ENCODE data around the gene IFI30.
"Not testable (repeated sequence)": the region's sequence is repeated elsewhere in the genome, so short reads cannot be mapped to it uniquely, and the experiment has no call there.

The IFI30 gene

GRCh38 chr19:18153556-18154134 is 20.0 kb upstream of the IFI30 start:
- Histone ChIP-seq H3K27me3 (ENCODE audit: insufficient read depth, low read length) (no peaks in the 10 kb centered on the region), H3K9me3 (ENCODE audit: insufficient read depth, low read depth, low read length) (no peaks in the 10 kb centered on the region), H3K4me3 (ENCODE audit: low read length) (peak overlapping the region; percentile 76), H3K27ac (ENCODE audit: low read length) (no peak overlapping the region), H3K36me3 (ENCODE audit: insufficient read depth, low read depth, low read length) (peaks cover 10% of the 10 kb centered on the region; the same call in 1 of the 2 replicates), H3K9ac (ENCODE audit: low read depth, low read length) (peak overlapping the region; percentile 92), H3K4me1 (ENCODE audit: insufficient read depth, low read length) (peaks cover 3% of the 10 kb centered on the region; the same call in 1 of the 2 replicates)

DNA sequence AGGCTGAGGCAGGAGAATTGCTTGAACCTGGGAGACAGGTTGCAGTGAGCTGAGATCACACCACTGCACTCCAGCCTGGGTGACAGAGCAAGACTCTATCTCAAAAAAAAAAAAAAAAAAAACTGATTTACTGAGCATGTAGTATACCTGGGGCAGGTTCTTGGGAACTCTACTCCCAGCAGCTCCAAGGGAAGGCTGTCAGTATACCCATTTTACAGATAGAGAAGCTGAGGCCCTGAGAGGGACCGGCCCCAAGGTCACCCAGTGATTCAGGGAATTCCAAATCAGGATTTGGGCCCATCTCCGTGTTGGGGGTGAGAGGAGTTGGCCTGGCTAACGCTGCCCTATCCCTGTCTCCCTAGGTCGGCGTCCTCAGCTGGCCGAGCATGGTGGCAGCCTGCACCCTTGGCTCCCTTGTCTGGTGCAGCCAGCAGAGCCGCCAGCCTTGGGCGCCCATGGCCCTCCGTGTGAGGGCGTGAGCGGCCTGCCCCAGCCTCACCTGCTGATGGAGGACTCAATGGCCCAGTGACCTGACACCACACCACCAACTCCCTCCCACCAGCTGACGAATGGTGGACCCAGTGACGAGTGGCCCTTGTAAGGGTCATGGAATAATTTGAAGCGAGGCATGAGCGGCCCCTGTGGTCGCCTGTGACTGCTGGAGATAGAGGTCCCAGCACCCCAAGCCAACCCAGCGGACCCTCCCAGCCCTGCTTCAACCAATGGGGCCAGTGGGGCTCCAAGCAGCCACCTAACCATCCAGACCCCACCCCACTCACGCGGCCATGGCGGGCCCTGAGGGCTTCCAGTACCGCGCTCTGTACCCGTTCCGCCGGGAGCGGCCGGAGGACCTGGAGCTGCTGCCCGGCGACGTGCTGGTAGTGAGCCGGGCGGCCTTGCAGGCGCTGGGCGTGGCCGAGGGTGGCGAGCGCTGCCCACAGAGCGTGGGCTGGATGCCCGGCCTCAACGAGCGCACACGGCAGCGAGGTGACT is 18.2 kb upstream of the IFI30 start:
- Histone ChIP-seq H3K4me1 (ENCODE audit: insufficient read depth, low read length) (peaks cover 3% of the 10 kb centered on the region; the same call in 1 of the 2 replicates), H3K36me3 (ENCODE audit: insufficient read depth, low read depth, low read length) (peaks cover 10% of the 10 kb centered on the region; the same call in 1 of the 2 replicates), H3K9me3 (ENCODE audit: insufficient read depth, low read depth, low read length) (no peaks in the 10 kb centered on the region), H3K27ac (ENCODE audit: low read length) (no peak overlapping the region), H3K27me3 (ENCODE audit: insufficient read depth, low read length) (no peaks in the 10 kb centered on the region), H3K4me3 (ENCODE audit: low read length) (no peak overlapping the region), H3K9ac (ENCODE audit: low read depth, low read length) (no peak overlapping the region)

DNA sequence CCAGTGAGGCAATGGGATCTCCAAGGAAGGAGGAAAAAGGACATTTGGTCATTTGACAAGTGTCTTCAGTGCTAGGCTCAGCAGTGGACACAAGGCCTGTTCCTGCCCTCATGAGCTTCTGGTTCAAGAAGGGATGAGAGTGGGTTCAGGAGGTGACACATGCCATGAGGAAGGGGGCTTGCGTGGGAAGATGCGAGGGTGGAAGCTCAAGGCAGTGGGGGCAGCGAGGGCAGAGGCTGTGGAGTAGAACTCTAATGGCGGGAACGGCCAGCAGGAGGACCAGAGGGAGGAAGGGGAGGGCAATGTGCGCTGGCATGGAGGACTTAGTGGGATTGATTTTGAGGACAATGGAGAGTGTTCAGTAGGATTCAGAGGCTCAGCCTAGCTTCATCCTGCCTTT is 17.3 kb upstream of the IFI30 start:
- Histone ChIP-seq H3K36me3 (ENCODE audit: insufficient read depth, low read depth, low read length) (peaks cover 10% of the 10 kb centered on the region; the same call in 1 of the 2 replicates), H3K9me3 (ENCODE audit: insufficient read depth, low read depth, low read length) (no peaks in the 10 kb centered on the region), H3K27me3 (ENCODE audit: insufficient read depth, low read length) (no peaks in the 10 kb centered on the region), H3K4me1 (ENCODE audit: insufficient read depth, low read length) (peaks cover 3% of the 10 kb centered on the region; the same call in 1 of the 2 replicates), H3K27ac (ENCODE audit: low read length) (no peak overlapping the region), H3K9ac (ENCODE audit: low read depth, low read length) (no peak overlapping the region), H3K4me3 (ENCODE audit: low read length) (no peak overlapping the region)

DNA sequence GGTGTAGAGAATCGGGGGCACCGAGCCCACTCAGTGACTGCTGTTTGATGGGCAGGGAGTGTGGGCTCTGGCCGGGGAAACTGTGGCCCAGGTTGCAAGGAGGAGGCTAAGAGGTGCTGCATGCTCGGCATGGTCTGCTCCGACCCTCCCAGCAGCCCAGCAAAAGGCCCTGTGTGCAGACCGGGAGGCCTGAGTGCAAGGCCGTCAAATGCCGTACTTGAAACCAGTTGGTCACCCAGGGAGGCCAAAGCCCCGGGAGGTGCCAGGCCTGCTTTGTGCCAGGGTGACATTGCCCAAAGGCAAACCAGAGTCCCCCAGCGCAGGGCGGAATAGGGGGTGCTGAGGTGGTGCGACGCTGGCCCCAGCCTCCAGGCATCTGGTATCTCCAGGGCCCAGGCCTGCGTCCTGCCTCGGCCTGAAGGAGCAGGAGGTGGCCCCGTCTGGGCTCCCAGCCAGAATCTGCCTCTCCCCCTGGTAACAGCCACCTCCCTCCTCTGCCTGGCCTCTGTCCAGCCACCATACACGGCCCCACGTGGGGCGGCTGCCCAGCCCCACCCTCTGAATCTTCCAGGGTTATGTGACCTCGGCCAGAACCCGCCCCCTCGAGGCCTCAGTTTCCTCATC is 16.7 kb upstream of the IFI30 start:
- no peaks in the 10 kb centered on the region for H3K9me3 ChIP-seq (ENCODE audit: insufficient read depth, low read depth, low read length)
- H3K27me3 ChIP-seq (ENCODE audit: insufficient read depth, low read length) = no peaks in the 10 kb centered on the region
- no peak overlapping the region for H3K27ac ChIP-seq (ENCODE audit: low read length)
- peak overlapping the region; percentile 37; the same call in 1 of the 2 replicates for H3K9ac ChIP-seq (ENCODE audit: low read depth, low read length)
- H3K4me1 ChIP-seq (ENCODE audit: insufficient read depth, low read length) = peaks cover 3% of the 10 kb centered on the region; the same call in 1 of the 2 replicates
- peaks cover 15% of the 10 kb centered on the region for H3K36me3 ChIP-seq (ENCODE audit: insufficient read depth, low read depth, low read length)
- H3K4me3 ChIP-seq (ENCODE audit: low read length) = no peak overlapping the region

DNA sequence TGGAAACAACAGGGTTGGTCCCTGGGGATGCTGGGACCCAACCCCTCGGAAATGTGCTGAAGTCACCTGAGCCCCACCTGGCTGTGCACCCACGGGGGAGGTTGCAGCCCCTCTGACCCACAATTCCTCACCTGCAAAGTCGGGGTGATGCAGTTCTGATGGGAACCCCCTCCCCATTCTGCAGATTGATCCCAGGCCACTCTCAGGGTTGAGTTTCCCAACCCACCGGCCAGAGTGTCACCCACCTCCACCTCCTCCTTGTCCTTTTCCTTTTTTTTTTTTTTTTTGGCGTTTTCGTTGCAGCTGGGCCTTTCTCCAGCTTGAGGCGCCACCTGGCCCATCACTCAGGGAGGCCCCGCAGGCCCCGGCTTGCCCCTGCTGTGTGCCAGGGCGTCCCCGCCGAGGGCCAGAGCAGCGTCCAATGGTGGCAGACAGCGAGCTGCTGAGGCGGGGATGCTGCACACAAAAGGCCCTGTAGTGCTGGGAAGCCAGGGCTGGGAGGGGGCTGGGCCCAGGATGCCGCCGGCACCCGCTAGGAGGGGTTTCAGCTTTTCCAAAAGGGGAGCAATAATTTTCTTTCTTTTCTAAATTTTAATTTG is 16.0 kb upstream of the IFI30 start:
- H3K36me3 ChIP-seq (ENCODE audit: insufficient read depth, low read depth, low read length) = peaks cover 19% of the 10 kb centered on the region
- peaks cover 3% of the 10 kb centered on the region; the same call in 1 of the 2 replicates for H3K4me1 ChIP-seq (ENCODE audit: insufficient read depth, low read length)
- H3K27me3 ChIP-seq (ENCODE audit: insufficient read depth, low read length) = no peaks in the 10 kb centered on the region
- no peaks in the 10 kb centered on the region for H3K9me3 ChIP-seq (ENCODE audit: insufficient read depth, low read depth, low read length)
- H3K27ac ChIP-seq (ENCODE audit: low read length) = no peak overlapping the region
- H3K4me3 ChIP-seq (ENCODE audit: low read length) = no peak overlapping the region
- peak overlapping the region; percentile 37; the same call in 1 of the 2 replicates for H3K9ac ChIP-seq (ENCODE audit: low read depth, low read length)

DNA sequence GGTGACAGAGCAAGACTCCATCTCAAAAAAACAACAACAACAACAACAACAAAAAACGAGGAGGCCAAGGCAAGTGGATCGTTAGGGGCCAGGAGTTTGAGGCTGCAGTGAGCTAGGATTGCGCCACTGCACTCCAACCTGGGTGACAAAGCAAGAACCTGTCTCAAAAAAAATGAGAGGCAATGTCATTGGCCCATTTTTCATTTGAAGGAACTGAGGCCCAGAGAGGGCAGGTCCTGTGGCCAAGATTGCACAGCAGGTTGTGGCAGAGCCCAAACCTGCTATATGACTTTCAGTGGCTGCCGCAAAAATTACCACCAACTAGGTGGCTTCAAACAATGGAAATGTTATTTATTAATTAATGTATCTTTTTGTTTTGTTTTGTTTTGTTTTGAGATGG is 15.1 kb upstream of the IFI30 start:
- H3K4me3 ChIP-seq (ENCODE audit: low read length) = no peak overlapping the region
- no peaks in the 10 kb centered on the region for H3K9me3 ChIP-seq (ENCODE audit: insufficient read depth, low read depth, low read length)
- H3K4me1 ChIP-seq (ENCODE audit: insufficient read depth, low read length) = peaks cover 3% of the 10 kb centered on the region; the same call in 1 of the 2 replicates
- no peak overlapping the region for H3K27ac ChIP-seq (ENCODE audit: low read length)
- no peaks in the 10 kb centered on the region for H3K27me3 ChIP-seq (ENCODE audit: insufficient read depth, low read length)
- H3K9ac ChIP-seq (ENCODE audit: low read depth, low read length) = no peak overlapping the region
- peaks cover 27% of the 10 kb centered on the region for H3K36me3 ChIP-seq (ENCODE audit: insufficient read depth, low read depth, low read length)

- peaks cover 31% of the 10 kb centered on the region for H3K36me3 ChIP-seq (ENCODE audit: insufficient read depth, low read depth, low read length)
- not testable (repeated sequence) for H3K27ac ChIP-seq (ENCODE audit: low read length); H3K4me3 ChIP-seq (ENCODE audit: low read length); H3K4me1 ChIP-seq (ENCODE audit: insufficient read depth, low read length); H3K9ac ChIP-seq (ENCODE audit: low read depth, low read length); H3K9me3 ChIP-seq (ENCODE audit: insufficient read depth, low read depth, low read length); H3K27me3 ChIP-seq (ENCODE audit: insufficient read depth, low read length)
Observed at GRCh38 chr19:18159059-18159616, 14.5 kb upstream of the IFI30 start.

- H3K4me1 ChIP-seq (ENCODE audit: insufficient read depth, low read length) = no peaks in the 10 kb centered on the region
- H3K27ac ChIP-seq (ENCODE audit: low read length) = no peak overlapping the region
- no peaks in the 10 kb centered on the region for H3K9me3 ChIP-seq (ENCODE audit: insufficient read depth, low read depth, low read length)
- no peak overlapping the region for H3K4me3 ChIP-seq (ENCODE audit: low read length)
- peaks cover 35% of the 10 kb centered on the region for H3K36me3 ChIP-seq (ENCODE audit: insufficient read depth, low read depth, low read length)
- no peak overlapping the region for H3K9ac ChIP-seq (ENCODE audit: low read depth, low read length)
- no peaks in the 10 kb centered on the region for H3K27me3 ChIP-seq (ENCODE audit: insufficient read depth, low read length)
Observed at GRCh38 chr19:18159810-18160209, 13.8 kb upstream of the IFI30 start.

- Histone ChIP-seq H3K27ac (ENCODE audit: low read length) (no peak overlapping the region), H3K36me3 (ENCODE audit: insufficient read depth, low read depth, low read length) (peaks cover 37% of the 10 kb centered on the region), H3K9ac (ENCODE audit: low read depth, low read length) (no peak overlapping the region), H3K4me1 (ENCODE audit: insufficient read depth, low read length) (no peaks in the 10 kb centered on the region), H3K27me3 (ENCODE audit: insufficient read depth, low read length) (no peaks in the 10 kb centered on the region), H3K9me3 (ENCODE audit: insufficient read depth, low read depth, low read length) (no peaks in the 10 kb centered on the region), H3K4me3 (ENCODE audit: low read length) (peak overlapping the region; percentile 18; the same call in 1 of the 2 replicates)
Observed at GRCh38 chr19:18160493-18160970, 13.1 kb upstream of the IFI30 start.

DNA sequence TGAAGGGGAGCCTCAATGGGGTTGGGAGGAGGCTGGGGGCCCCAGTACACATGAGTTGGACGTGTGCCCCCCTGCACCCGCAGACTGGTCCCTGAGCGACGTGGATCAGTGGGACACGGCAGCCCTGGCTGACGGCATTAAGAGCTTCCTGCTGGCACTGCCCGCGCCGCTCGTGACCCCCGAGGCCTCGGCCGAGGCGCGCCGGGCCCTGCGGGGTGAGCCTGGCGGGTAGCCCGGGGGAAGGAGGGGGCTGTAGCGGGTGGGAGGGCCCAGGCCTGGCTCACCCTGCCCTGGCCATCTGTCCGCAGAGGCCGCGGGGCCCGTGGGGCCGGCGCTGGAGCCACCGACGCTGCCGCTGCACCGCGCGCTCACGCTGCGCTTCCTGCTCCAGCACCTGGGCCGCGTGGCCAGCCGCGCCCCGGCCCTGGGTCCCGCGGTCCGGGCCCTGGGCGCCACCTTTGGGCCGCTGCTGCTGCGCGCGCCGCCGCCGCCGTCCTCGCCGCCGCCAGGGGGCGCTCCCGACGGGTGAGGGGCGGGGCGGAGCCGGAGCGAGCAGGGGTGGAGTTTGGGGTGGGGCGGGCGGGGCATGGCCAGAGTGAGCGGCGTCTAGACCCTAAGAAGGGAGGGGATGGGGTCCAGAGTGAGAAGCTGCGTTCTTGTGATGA is 12.5 kb upstream of the IFI30 start:
- H3K9me3 ChIP-seq (ENCODE audit: insufficient read depth, low read depth, low read length) = no peaks in the 10 kb centered on the region
- peaks cover 41% of the 10 kb centered on the region for H3K36me3 ChIP-seq (ENCODE audit: insufficient read depth, low read depth, low read length)
- no peak overlapping the region for H3K9ac ChIP-seq (ENCODE audit: low read depth, low read length)
- H3K27ac ChIP-seq (ENCODE audit: low read length) = no peak overlapping the region
- H3K27me3 ChIP-seq (ENCODE audit: insufficient read depth, low read length) = no peaks in the 10 kb centered on the region
- peak overlapping the region; percentile 18; the same call in 1 of the 2 replicates for H3K4me3 ChIP-seq (ENCODE audit: low read length)
- no peaks in the 10 kb centered on the region for H3K4me1 ChIP-seq (ENCODE audit: insufficient read depth, low read length)

All from iPS-20b (cell line).